Measurements from ENCODE around the gene FCRL6.

FCRL6 gene

DNA sequence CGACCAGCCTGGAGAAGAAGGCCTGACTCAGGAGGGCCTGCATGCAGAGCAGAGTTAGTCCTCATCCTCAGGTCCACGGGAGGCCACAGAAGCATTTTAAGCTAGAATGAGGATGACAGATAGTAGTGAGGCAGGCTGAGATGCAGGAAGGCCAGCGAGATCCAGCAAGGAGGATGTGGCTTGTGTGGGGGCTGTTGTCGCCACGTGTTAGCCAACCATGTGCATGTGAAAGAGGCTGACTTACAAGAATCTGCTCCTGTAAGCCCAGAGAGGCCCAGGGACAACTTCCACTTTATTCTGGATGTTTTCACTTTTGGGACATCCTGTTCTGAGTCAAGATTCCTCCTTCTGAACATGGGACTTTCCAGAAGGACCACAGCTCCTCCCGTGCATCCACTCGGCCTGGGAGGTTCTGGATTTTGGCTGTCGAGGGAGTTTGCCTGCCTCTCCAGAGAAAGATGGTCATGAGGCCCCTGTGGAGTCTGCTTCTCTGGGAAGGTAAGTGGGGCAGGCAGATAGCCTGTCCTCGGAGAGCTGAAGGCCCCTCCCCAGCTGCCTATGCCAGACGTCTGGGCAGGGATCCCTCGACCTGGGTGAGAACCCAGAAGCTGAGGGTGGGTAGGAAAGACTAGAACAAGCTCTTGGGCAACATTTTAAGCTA is 24.4 kb downstream of the FCRL6 start, which contains the start of gene SLAMF8:
Gene SLAMF8 (plus strand): TSS at position 433 of the 661 bp plus-strand sequence. CDS start 26 bp downstream, at position 459.
- no peak within 1 kb of the TSS for H3K4me3 ChIP-seq (ENCODE audit: control insufficient read depth, low read depth, low read length)
- TF ChIP-seq, protein P1, sequence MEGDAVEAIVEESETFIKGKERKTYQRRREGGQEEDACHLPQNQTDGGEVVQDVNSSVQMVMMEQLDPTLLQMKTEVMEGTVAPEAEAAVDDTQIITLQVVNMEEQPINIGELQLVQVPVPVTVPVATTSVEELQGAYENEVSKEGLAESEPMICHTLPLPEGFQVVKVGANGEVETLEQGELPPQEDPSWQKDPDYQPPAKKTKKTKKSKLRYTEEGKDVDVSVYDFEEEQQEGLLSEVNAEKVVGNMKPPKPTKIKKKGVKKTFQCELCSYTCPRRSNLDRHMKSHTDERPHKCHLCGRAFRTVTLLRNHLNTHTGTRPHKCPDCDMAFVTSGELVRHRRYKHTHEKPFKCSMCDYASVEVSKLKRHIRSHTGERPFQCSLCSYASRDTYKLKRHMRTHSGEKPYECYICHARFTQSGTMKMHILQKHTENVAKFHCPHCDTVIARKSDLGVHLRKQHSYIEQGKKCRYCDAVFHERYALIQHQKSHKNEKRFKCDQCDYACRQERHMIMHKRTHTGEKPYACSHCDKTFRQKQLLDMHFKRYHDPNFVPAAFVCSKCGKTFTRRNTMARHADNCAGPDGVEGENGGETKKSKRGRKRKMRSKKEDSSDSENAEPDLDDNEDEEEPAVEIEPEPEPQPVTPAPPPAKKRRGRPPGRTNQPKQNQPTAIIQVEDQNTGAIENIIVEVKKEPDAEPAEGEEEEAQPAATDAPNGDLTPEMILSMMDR (IDR thresholded peaks at IDR 0.05; ENCODE audit: control insufficient read depth, insufficient read depth, low read depth, low read length, missing control alignments) = no peak
- no peak for DNase-seq (ENCODE audit: low read depth)

- TF ChIP-seq, protein P1 (IDR thresholded peaks at IDR 0.05; ENCODE audit: control insufficient read depth, insufficient read depth, low read depth, low read length, missing control alignments) = no peak
Observed at GRCh38 chr1:159827102-159827490, 24.9 kb downstream of the FCRL6 start.

GRCh38 chr1:159827549-159827948 is 25.4 kb downstream of the FCRL6 start:
- no peak for DNase-seq (ENCODE audit: low read depth)
- H3K4me3 ChIP-seq (ENCODE audit: control insufficient read depth, low read depth, low read length) = no peak overlapping the region
- TF ChIP-seq, protein P1 (IDR thresholded peaks at IDR 0.05; ENCODE audit: control insufficient read depth, insufficient read depth, low read depth, low read length, missing control alignments) = no peak

More at GRCh38 chr1:159827102-159827490, 24.9 kb downstream of the FCRL6 start:
- H3K4me3 ChIP-seq (ENCODE audit: control insufficient read depth, low read depth, low read length) = no peak overlapping the region
- no peak for DNase-seq (ENCODE audit: low read depth)

GRCh38 chr1:159828176-159828575 is 26.0 kb downstream of the FCRL6 start:
- H3K4me3 ChIP-seq (ENCODE audit: control insufficient read depth, low read depth, low read length) = no peak overlapping the region
- TF ChIP-seq, protein P1 (IDR thresholded peaks at IDR 0.05; ENCODE audit: control insufficient read depth, insufficient read depth, low read depth, low read length, missing control alignments) = no peak
- no peak for DNase-seq (ENCODE audit: low read depth)

DNA sequence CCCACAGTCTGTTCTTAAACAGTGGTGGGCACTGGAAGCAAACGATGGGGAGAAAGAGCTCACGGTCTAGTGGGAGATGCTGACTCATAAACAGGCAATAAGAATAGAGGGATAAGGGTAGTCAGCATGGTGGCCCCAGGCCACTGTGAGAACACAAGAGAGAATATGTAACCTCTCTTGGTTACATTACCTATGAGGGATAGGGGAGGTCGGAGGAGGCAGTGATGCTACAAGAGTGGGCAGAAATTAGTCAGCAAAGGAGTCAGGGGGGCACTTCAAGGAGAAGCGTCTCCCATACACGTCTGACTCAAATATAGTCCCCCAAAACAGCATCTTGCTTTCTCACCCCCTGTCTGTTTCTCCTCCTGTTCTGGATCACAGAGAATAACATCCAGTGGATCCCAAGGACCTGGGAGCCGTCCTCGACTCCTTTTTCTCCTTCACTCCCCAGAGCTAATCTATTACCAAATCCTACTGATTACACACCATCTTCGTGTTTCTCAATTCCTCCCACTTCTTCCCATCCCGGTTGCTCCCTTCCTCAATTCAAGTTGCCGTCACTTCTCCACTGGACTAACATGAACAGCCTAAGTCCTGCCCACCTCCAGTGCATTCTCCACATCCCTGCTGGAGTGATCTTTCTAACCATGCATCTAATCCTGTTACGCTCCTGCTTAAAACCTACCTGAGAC is 26.6 kb downstream of the FCRL6 start:
- TF ChIP-seq, protein P1 (IDR thresholded peaks at IDR 0.05; ENCODE audit: control insufficient read depth, insufficient read depth, low read depth, low read length, missing control alignments) = no peak
- DNase-seq (ENCODE audit: low read depth) = no peak
- no peak overlapping the region for H3K4me3 ChIP-seq (ENCODE audit: control insufficient read depth, low read depth, low read length)

DNA sequence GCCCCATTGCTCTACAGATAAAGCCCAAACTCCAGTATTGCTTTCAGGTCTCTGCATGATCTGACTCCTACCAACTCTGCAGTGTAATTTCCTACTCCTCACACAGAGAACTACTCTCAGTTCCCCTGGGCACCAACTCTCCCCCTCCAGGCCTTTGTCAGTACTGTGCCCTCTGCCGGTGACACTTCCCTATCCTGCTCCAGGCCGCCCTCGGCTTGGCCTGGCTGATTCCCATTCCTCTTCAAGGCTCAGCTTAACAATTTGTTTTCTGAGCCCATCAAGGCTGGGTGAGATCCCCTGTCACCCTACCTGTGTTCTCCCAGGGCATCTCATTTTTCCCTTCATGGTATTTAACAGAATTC is 27.1 kb downstream of the FCRL6 start:
- TF ChIP-seq, protein P1 (IDR thresholded peaks at IDR 0.05; ENCODE audit: control insufficient read depth, insufficient read depth, low read depth, low read length, missing control alignments) = no peak
- no peak overlapping the region for H3K4me3 ChIP-seq (ENCODE audit: control insufficient read depth, low read depth, low read length)
- DNase-seq (ENCODE audit: low read depth) = no peak

Measured in AG09309 (cell line).